GM20000 (cell line): ENCODE data around the gene GFRA4.
"Not testable (repeated sequence)": the region's sequence is repeated elsewhere in the genome, so short reads cannot be mapped to it uniquely, and the experiment has no call there.

Experiments
- DNase-seq: peaks from one replicate; pipeline ENCODE4 v3.0.0; 2012; ENCODE audit warnings: low spot score
- TF ChIP-seq, protein P1 (sequence below): IDR thresholded peaks from 2 replicates; pipeline ENCODE4 v1.5.1; 2012; ENCODE audit warnings: mild to moderate bottlenecking, control low read depth; ENCODE audit errors: extremely low read depth, missing control alignments

Gene GFRA4

DNA sequence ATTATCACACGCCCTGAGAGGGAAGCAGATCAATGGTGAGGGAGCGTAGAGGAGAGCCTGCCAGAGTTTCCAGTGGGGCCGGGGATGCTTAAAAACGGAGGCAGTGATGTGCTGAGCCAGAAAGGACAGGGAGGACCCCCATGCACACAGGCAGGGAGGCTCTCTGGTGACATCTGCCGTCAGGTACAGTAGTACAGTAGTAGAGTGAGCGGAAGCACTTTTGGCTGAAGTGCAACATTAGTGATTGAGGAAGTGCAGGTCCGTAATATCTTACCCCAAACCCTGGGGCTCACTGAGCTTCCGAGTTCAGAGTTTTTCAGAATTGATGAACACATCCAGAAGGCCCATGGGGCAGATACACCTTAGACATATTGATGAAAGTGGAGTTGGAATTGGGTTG, 42.1 kb downstream of the GFRA4 start:
- TF ChIP-seq, protein P1, sequence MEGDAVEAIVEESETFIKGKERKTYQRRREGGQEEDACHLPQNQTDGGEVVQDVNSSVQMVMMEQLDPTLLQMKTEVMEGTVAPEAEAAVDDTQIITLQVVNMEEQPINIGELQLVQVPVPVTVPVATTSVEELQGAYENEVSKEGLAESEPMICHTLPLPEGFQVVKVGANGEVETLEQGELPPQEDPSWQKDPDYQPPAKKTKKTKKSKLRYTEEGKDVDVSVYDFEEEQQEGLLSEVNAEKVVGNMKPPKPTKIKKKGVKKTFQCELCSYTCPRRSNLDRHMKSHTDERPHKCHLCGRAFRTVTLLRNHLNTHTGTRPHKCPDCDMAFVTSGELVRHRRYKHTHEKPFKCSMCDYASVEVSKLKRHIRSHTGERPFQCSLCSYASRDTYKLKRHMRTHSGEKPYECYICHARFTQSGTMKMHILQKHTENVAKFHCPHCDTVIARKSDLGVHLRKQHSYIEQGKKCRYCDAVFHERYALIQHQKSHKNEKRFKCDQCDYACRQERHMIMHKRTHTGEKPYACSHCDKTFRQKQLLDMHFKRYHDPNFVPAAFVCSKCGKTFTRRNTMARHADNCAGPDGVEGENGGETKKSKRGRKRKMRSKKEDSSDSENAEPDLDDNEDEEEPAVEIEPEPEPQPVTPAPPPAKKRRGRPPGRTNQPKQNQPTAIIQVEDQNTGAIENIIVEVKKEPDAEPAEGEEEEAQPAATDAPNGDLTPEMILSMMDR: no peak
- no peak for DNase-seq

DNA sequence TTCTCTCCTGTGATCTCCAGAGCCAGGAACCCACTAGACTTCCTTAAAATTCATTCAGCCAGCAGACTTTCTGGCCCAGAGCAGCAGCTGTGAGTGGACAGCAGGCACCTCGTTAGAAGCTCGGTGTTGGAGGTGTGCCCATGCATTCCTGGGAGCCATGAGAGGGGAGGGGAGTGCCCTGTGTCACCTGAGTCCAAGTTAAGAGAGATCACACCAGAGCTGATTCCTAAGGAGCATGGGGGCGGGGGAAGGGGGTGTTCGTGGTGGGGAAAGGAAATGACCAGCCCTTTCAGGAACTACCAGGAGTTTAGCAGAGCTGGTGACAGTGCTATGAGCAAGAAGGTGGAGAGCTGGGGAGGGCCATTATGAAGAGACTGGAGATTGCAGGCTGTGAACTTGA, 46.9 kb downstream of the GFRA4 start:
- DNase-seq: no peak
- TF ChIP-seq, protein P1: no peak

- DNase-seq: not testable (repeated sequence)
These were observed 47.9 kb downstream of the GFRA4 start for GRCh38 chr20:3615171-3615840.

GRCh38 chr20:3614466-3614865, 48.7 kb downstream of the GFRA4 start:
- TF ChIP-seq, protein P1: no peak
- no peak for DNase-seq

- TF ChIP-seq, protein P1: no peak
- no peak for DNase-seq
These were observed 49.3 kb downstream of the GFRA4 start for GRCh38 chr20:3613821-3614440.

DNA sequence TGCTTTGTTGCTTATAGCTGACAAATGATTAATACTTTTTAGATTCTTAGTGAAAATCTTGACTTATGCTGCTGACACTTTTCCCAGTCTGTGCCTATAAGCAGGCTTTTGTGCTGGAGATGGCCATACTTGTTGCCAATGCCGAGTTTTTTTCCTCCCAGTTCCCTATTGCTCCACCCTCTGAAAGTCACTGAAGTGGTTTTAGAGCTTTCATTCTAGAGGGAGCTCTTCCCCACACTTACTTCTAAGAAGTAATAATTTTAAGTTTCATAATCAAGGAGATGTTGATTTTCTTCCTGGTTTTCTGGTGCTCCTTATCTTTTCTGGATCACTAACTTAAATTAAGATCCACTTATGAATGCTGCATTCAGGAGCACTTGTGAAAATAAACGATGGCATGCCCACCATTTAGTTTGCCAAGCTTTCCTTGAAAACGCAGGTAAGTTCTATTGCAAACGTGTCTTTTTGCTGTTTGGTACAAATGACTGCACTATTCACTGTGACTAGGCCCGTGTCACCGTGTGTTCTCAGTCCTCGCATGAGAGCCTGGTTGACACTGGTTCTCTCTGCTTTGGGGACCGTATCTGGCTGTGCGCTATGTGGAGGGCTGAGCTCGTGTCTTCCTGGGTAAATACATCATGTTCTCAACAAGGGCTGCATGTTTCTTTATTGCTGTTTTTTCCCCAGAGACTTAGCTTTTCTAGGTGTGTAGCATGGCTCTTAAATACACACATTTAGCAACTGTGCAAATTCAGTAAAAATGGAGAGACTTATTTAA, 50.2 kb downstream of the GFRA4 start:
- DNase-seq: no peak

DNA sequence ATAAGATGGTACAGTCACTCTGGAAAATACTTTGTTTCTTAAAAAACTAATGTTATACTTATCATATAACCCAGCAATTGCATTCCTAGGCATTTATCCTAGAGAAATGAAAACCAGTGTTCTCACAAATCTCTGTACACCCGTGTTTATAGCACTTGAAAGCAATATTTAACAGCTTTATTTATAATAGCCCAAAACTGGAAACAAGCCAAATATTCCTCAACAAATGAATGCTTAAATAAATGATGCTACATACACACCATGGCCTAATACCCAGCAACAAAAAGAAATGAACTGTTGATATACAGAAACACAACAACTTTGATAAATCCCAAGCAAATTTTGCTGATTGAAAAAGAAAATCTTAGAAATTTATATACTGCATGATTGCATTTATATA, 51.3 kb downstream of the GFRA4 start:
- TF ChIP-seq, protein P1: no peak
- DNase-seq: no peak

More for the DNA sequence above, 50.2 kb downstream of the GFRA4 start:
- TF ChIP-seq, protein P1: no peak
